Smooth muscle cell (in vitro differentiated cells): Measurements from ENCODE around the gene KSR1. TPM values are rescaled to one million over a fixed set of nuclear protein-coding genes. Genes with fewer than 3 reads are reported as not detected.
"Not testable (repeated sequence)": the region's sequence is repeated elsewhere in the genome, so short reads cannot be mapped to it uniquely, and the experiment has no call there.

ENCODE experiments used
- DNase-seq: peaks from one replicate; lab custom pipeline; 2025; ENCODE audit not compliant: unreplicated experiment; lab: John Stamatoyannopoulos, UW
- H2AFZ ChIP-seq: fragments of 200-600 bp; sonication (generic); 2 replicates; pipeline ENCODE4 v1.6.0; 2016; ENCODE audit warnings: antibody characterized with exemption, low read depth, mild to moderate bottlenecking
- H3F3A ChIP-seq: fragments of 200-600 bp; sonication (generic); 2 replicates; pipeline ENCODE4 v1.6.0; 2017; ENCODE audit warnings: antibody characterized with exemption, low read depth
- H3K27ac ChIP-seq: fragments of 200-600 bp; sonication (generic); 2 replicates; pipeline ENCODE4 v1.5.1; 2016; ENCODE audit warnings: low read depth, mild to moderate bottlenecking
- H3K27me3 ChIP-seq: fragments of 200-600 bp; sonication (generic); 2 replicates; pipeline ENCODE4 v1.6.1; 2016; ENCODE audit warnings: low read depth, mild to moderate bottlenecking
- H3K36me3 ChIP-seq: fragments of 200-600 bp; sonication (generic); 2 replicates; pipeline ENCODE4 v1.5.1; 2016; ENCODE audit warnings: low read depth
- H3K4me1 ChIP-seq: fragments of 200-600 bp; sonication (generic); 2 replicates; pipeline ENCODE4 v1.5.1; 2016; ENCODE audit warnings: low read depth
- H3K4me2 ChIP-seq: fragments of 200-600 bp; sonication (generic); 2 replicates; pipeline ENCODE4 v1.6.0; 2016; ENCODE audit warnings: mild to moderate bottlenecking
- H3K4me3 ChIP-seq: fragments of 200-600 bp; sonication (generic); 2 replicates; pipeline ENCODE4 v1.5.1; 2016; ENCODE audit warnings: mild to moderate bottlenecking
- H3K79me2 ChIP-seq: fragments of 200-600 bp; sonication (generic); 2 replicates; pipeline ENCODE4 v1.6.0; 2016; ENCODE audit warnings: low read depth, mild to moderate bottlenecking
- H3K9ac ChIP-seq: fragments of 200-600 bp; sonication (generic); 2 replicates; pipeline ENCODE4 v1.6.0; 2016; ENCODE audit warnings: low read depth
- H3K9me3 ChIP-seq: fragments of 200-600 bp; sonication (generic); replicated peaks from 2 replicates; pipeline ENCODE4 v1.5.1; 2016; ENCODE audit warnings: low read depth
- H4K20me1 ChIP-seq: fragments of 200-600 bp; sonication (generic); 2 replicates; pipeline ENCODE4 v1.6.0; 2016; ENCODE audit warnings: low read depth
- CTCF ChIP-seq: fragments of 200-600 bp; sonication (generic); IDR thresholded peaks from 2 replicates; pipeline ENCODE4 v1.5.1; 2017; ENCODE audit warnings: borderline replicate concordance, mild to moderate bottlenecking, antibody characterized with exemption; ENCODE audit not compliant: insufficient read depth, poor library complexity, severe bottlenecking
- WGBS: methylation state at CpG from one replicate; pipeline ENCODE4 v1.1.7; 2016; ENCODE audit warnings: low lambda C conversion rate; 5-methylcytosine and 5-hydroxymethylcytosine counted together
- polyA plus RNA-seq: library from polyadenylated mRNA; unstranded; fragments of >200 nt; fragmentation: Nextera tagmentation; extraction: Ambion mirVana; gene quantifications from 2 replicates; pipeline ENCODE4 v1.2.1, GENCODE V29; 2016
- total RNA-seq: library from RNA; depleted of rRNA; stranded (reverse); fragments of >200 nt; gene quantifications from 2 replicates; pipeline ENCODE4 v1.2.3, GENCODE V29; 2014

KSR1 gene
- total and polyA plus RNA-seq, 2 experiments from 2014 or later: 40.4 to 65.1 TPM

GRCh38 chr17:27633312-27634025 lies 177.2 kb downstream of the KSR1 start:
- Histone ChIP-seq H2AFZ (no peak overlapping the region), H3K4me2 (no peak overlapping the region), H3K79me2 (no peaks in the 10 kb centered on the region), H3K27me3 (no peaks in the 10 kb centered on the region), H3K36me3 (no peaks in the 10 kb centered on the region), H3K4me3 (no peak overlapping the region), H3K27ac (no peak overlapping the region), H3F3A (no peaks in the 10 kb centered on the region), H3K9ac (no peak overlapping the region), H3K9me3 (no peaks in the 10 kb centered on the region), H3K4me1 (no peaks in the 10 kb centered on the region), H4K20me1 (peaks cover 5% of the 10 kb centered on the region)
- no peak for DNase-seq
- WGBS: 68% methylated on average over 14 of the region's 14 CpGs
- TF ChIP-seq CTCF: no peak

DNA sequence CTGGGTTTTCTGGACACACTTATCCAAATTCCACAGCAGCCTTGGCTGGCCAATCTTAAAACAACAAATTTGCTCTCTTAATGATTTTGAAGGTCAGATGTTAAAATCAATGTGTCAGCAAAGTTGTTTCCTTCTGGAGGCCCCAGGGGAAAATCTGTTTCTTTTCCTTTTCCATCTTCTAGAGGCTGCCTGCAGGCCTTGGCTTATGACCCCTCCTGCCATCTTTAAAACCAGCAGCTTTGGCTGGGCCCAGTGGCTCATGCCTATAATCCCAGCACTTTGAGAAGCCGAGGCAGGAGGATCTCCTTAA lies 177.7 kb downstream of the KSR1 start:
- 81% methylated on average over 1 of the region's 1 CpG for WGBS
- no peaks in the 10 kb centered on the region for H3K27me3 ChIP-seq

DNA sequence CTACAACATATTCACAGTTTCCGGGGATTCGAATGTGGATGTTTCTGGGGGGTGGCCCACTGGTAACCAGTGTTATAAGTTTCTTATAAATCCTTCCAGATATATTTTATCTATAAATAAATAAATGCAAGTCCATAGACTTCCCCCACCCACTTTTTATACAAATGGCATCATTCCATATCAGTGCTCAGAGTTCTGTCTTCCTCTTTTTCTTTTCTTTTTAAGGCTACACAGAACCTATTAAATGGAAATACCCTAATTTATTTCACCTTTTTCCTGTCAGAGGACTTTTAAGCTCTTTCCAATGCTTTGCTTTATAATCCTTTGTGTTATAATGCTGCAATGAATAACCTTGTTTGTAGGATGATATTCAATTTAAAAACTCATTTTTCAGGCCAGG lies 178.5 kb downstream of the KSR1 start:
- Histone ChIP-seq H3K36me3 (no peaks in the 10 kb centered on the region), H3F3A (no peaks in the 10 kb centered on the region), H3K27me3 (no peaks in the 10 kb centered on the region), H3K9ac (no peak overlapping the region), H3K4me3 (no peak overlapping the region), H3K4me2 (no peak overlapping the region), H3K27ac (no peak overlapping the region), H3K4me1 (no peaks in the 10 kb centered on the region), H2AFZ (no peak overlapping the region), H4K20me1 (peaks cover 5% of the 10 kb centered on the region), H3K9me3 (no peaks in the 10 kb centered on the region), H3K79me2 (no peaks in the 10 kb centered on the region)
- WGBS: 97% methylated on average over 2 of the region's 2 CpGs
- no peak for DNase-seq
- no peak for TF ChIP-seq CTCF

More for the DNA sequence above, 177.7 kb downstream of the KSR1 start:
- peaks cover 5% of the 10 kb centered on the region for H4K20me1 ChIP-seq
- no peaks in the 10 kb centered on the region for H3K79me2 ChIP-seq
- H3K9me3 ChIP-seq: no peaks in the 10 kb centered on the region
- no peak overlapping the region for H3K9ac ChIP-seq
- no peak for DNase-seq
- no peak overlapping the region for H3K4me2 ChIP-seq
- H3K4me1 ChIP-seq: no peaks in the 10 kb centered on the region
- H3K4me3 ChIP-seq: no peak overlapping the region
- no peak overlapping the region for H3K27ac ChIP-seq
- H3F3A ChIP-seq: no peaks in the 10 kb centered on the region
- no peak for TF ChIP-seq CTCF
- H3K36me3 ChIP-seq: no peaks in the 10 kb centered on the region
- no peak overlapping the region for H2AFZ ChIP-seq

DNA sequence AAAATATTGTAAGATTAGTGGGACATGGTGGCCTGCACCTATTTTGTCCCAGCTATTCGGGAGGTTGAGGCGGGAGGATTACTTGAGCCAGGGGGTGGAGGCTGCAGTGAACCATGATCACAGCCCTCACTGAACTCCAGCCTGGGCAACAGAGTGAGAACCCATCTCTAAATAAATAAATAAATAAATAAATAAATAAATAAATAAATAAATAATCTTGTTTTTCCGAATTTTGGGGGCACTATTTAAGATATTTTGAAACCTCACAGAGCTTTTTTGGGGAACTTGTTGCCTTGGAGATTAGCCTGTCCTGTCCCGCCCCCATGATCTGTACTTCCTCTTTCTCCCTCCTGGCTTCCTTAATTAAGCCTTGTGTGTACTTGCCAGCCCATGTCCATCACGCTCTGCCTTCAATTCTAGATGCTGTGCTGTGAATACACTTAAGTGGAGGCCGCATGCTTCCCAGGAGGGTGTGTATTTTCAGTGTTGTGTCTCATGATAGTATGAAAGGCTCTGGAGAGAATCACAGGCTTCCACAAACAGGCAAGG lies 179.1 kb downstream of the KSR1 start:
- H3K79me2 ChIP-seq: no peaks in the 10 kb centered on the region
- H3K4me1 ChIP-seq: no peaks in the 10 kb centered on the region
- H3K9me3 ChIP-seq: no peaks in the 10 kb centered on the region
- H2AFZ ChIP-seq: no peak overlapping the region
- H3K27ac ChIP-seq: no peak overlapping the region
- H3F3A ChIP-seq: no peaks in the 10 kb centered on the region
- no peak for DNase-seq
- H4K20me1 ChIP-seq: peaks cover 5% of the 10 kb centered on the region
- H3K27me3 ChIP-seq: no peaks in the 10 kb centered on the region
- H3K4me2 ChIP-seq: no peak overlapping the region
- H3K36me3 ChIP-seq: no peaks in the 10 kb centered on the region
- no peak overlapping the region for H3K4me3 ChIP-seq
- no peak overlapping the region for H3K9ac ChIP-seq
- 88% methylated on average over 6 of the region's 6 CpGs for WGBS
- no peak for TF ChIP-seq CTCF

GRCh38 chr17:27636005-27636520 lies 179.8 kb downstream of the KSR1 start:
- not testable (repeated sequence) for H3K9ac ChIP-seq, H3K4me2 ChIP-seq, H3K4me3 ChIP-seq, H3F3A ChIP-seq, H4K20me1 ChIP-seq, H3K27me3 ChIP-seq, H3K27ac ChIP-seq, H3K36me3 ChIP-seq, DNase-seq, H3K9me3 ChIP-seq, H3K4me1 ChIP-seq, H3K79me2 ChIP-seq, H2AFZ ChIP-seq
- WGBS: 100% methylated on average over 3 of the region's 3 CpGs
